A549 (cell line): ENCODE measurements around the gene MFN2.
A peak's percentile ranks its signal among the peaks of the same experiment; 100 is the strongest.

Experiments used
- BCL3 ChIP-seq: fragments of >200 bp; sonication (Bioruptor Twin); formaldehyde crosslinking; IDR thresholded peaks from 3 replicates; pipeline ENCODE4 v1.6.1; 2016
- CEBPB ChIP-seq, 2 experiments: fragments of >200 bp in 1 of 2; sonication (Bioruptor Twin) in 1 of 2; formaldehyde crosslinking in 1 of 2; IDR thresholded peaks; 2 replicates each; pipeline ENCODE4 v1.6.1; 2012 to 2016
- CHD2 ChIP-seq: fragments of 150-350 bp; IDR thresholded peaks from 2 replicates; pipeline ENCODE4 v1.6.1; 2014; ENCODE audit warnings: low read length; ENCODE audit not compliant: partially characterized antibody
- CTCF ChIP-seq: fragments of >200 bp; sonication (Bioruptor Twin); formaldehyde crosslinking; IDR thresholded peaks from 3 replicates; pipeline ENCODE4 v1.5.1; 2016
- MAX ChIP-seq: IDR thresholded peaks from 2 replicates; pipeline ENCODE4 v1.6.1; 2012
- NFE2L2 ChIP-seq: fragments of 150-350 bp; conservative IDR thresholded peaks from 2 replicates; pipeline ENCODE4 v1.6.1; 2014; ENCODE audit warnings: low read length
- POLR2A ChIP-seq: IDR thresholded peaks from 2 replicates; pipeline ENCODE4 v1.6.1; 2012; ENCODE audit warnings: mild to moderate bottlenecking, low read length
- RARB ChIP-seq: fragments of 250-450 bp; sonication (Bioruptor Pico); IDR thresholded peaks from 2 replicates; pipeline ENCODE4 v1.8.0; 2021; ENCODE audit warnings: mild to moderate bottlenecking, moderate library complexity
- RCOR1 ChIP-seq: fragments of 150-350 bp; IDR thresholded peaks from 2 replicates; pipeline ENCODE4 v1.6.1; 2014; ENCODE audit warnings: antibody characterized with exemption, low read length, low read depth
- REST ChIP-seq: fragments of 200-600 bp; sonication (generic); IDR thresholded peaks from 2 replicates; pipeline ENCODE4 v1.6.1; 2016; ENCODE audit warnings: antibody characterized with exemption, mild to moderate bottlenecking, moderate library complexity
- USF2 ChIP-seq: fragments of 450-650 bp; IDR thresholded peaks from 2 replicates; pipeline ENCODE4 v1.6.1; 2014; ENCODE audit warnings: antibody characterized with exemption

- TF ChIP-seq CTCF (no peak), MAX (peak; percentile 67), REST (no peak), POLR2A (peak; percentile 85), RARB (CRISPR knock-in tag) (no peak), BCL3 (peak; percentile 50; the same call in 1 of the 3 replicates), USF2 (no peak), CEBPB (IDR thresholded peaks at IDR 0.05) (no peak), NFE2L2 (no peak), CHD2 (no peak), RCOR1 (no peak)
These were observed 45.8 kb upstream of the MFN2 start, which contains the start of gene PLOD1 for GRCh38 chr1:11934302-11935056.
